SK-N-SH (cell line): ENCODE measurements around the gene MAP3K5.

Experiments
- SMC3 ChIP-seq: IDR thresholded peaks from 2 replicates; pipeline ENCODE4 v1.6.1; 2012; ENCODE audit warnings: low read depth, low read length, improper control_type of control experiment
- TF ChIP-seq, protein P1 (sequence below): fragments of 200-600 bp; sonication (generic); IDR thresholded peaks from 2 replicates; pipeline ENCODE4 v1.6.1; 2017; ENCODE audit warnings: antibody characterized with exemption, mild to moderate bottlenecking, moderate library complexity

GRCh38 chr6:136611133-136611532, 181.1 kb downstream of the MAP3K5 start:
- TF ChIP-seq, protein P1, sequence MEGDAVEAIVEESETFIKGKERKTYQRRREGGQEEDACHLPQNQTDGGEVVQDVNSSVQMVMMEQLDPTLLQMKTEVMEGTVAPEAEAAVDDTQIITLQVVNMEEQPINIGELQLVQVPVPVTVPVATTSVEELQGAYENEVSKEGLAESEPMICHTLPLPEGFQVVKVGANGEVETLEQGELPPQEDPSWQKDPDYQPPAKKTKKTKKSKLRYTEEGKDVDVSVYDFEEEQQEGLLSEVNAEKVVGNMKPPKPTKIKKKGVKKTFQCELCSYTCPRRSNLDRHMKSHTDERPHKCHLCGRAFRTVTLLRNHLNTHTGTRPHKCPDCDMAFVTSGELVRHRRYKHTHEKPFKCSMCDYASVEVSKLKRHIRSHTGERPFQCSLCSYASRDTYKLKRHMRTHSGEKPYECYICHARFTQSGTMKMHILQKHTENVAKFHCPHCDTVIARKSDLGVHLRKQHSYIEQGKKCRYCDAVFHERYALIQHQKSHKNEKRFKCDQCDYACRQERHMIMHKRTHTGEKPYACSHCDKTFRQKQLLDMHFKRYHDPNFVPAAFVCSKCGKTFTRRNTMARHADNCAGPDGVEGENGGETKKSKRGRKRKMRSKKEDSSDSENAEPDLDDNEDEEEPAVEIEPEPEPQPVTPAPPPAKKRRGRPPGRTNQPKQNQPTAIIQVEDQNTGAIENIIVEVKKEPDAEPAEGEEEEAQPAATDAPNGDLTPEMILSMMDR, result no peak
- TF ChIP-seq SMC3, result no peak
